K562 (cell line): ENCODE data around the gene PPM1H. TPM values are rescaled to one million over a fixed set of nuclear protein-coding genes. Genes with fewer than 3 reads are reported as not detected.

ENCODE experiments used
- ATAC-seq: fragments of 200-7000 bp; cut with Tn5 transposase; 3 replicates; pipeline ENCODE4 v1.9.1; 2020; ENCODE audit warnings: moderate library complexity
- BruUV-seq: library from RNA; stranded (reverse); fragments of 400-500 nt; replicated peaks from 2 replicates; lab custom pipeline; 2021; lab: Mats Ljungman, UMichigan
- CTCF ChIA-PET: fragments of 300-600 bp; formaldehyde crosslinking; extraction: SDS; loops from one replicate; lab custom pipeline; 2021; ENCODE audit warnings: low intra/inter-chr PET ratio; lab: Yijun Ruan, JAX
- POLR2A ChIA-PET: fragments of 300-600, 350-650 bp; sonication (Branson Sonifier 250); formaldehyde crosslinking; extraction: SDS; loops from one replicate; lab custom pipeline; 2021; ENCODE audit warnings: antibody characterized with exemption, inconsistent platforms; lab: Yijun Ruan, JAX
- DNase-seq, 4 experiments: peaks; one replicate each; pipeline versions ENCODE4 v3.0.0 to v3.0.0-alpha.2; 2011 to 2018; ENCODE audit warnings: low spot score in 3 of 4, mixed read lengths in 3 of 4; ENCODE audit errors: extremely low read depth in 1 of 4
- FAIRE-seq: peaks from 2 replicates; lab custom pipeline; 2011; peaks lifted over from hg19 to GRCh38; lab: Jason Lieb, UNC
- H2AFZ ChIP-seq: 2 replicates; pipeline ENCODE4 v1.6.0; 2011; ENCODE audit warnings: low read depth, low read length, control low read depth, inconsistent platforms
- H3K27ac ChIP-seq: fragments of 200-600 bp; 3 replicates; pipeline ENCODE4 v1.8.0; 2011; ENCODE audit warnings: low read depth, mild to moderate bottlenecking, control low read depth, inconsistent platforms, low read length, moderate library complexity, mixed read lengths; ENCODE audit errors: extremely low read depth
- H3K27me3 ChIP-seq, 2 experiments: fragments of 300-600 bp in 1 of 2; 2 replicates in 1 of 2; 3 replicates in 1 of 2; pipeline versions ENCODE4 v1.6.0 to v1.8.0; 2011; ENCODE audit warnings: inconsistent platforms in 2 of 2, low read length in 2 of 2, mild to moderate bottlenecking in 1 of 2, mixed read lengths in 1 of 2, moderate library complexity in 1 of 2; ENCODE audit not compliant: control insufficient read depth in 2 of 2, insufficient read depth in 2 of 2
- H3K36me3 ChIP-seq: fragments of 300-600 bp; 3 replicates; pipeline ENCODE4 v1.8.0; 2011; ENCODE audit warnings: mild to moderate bottlenecking, low read length, inconsistent platforms; ENCODE audit not compliant: control insufficient read depth, insufficient read depth
- H3K4me1 ChIP-seq, 2 experiments: fragments of 200-600 bp in 1 of 2; replicated peaks in 1 of 2; 2 replicates in 1 of 2; 3 replicates in 1 of 2; pipeline versions ENCODE4 v1.5.1 to v1.8.0; 2011; ENCODE audit warnings: inconsistent platforms in 2 of 2, low read length in 2 of 2, mild to moderate bottlenecking in 1 of 2, mixed read lengths in 1 of 2, moderate library complexity in 1 of 2; ENCODE audit not compliant: control insufficient read depth in 2 of 2, insufficient read depth in 2 of 2
- H3K4me2 ChIP-seq: 2 replicates; pipeline ENCODE4 v1.6.1; 2011; ENCODE audit warnings: low read length, control low read depth, inconsistent platforms, mixed read lengths; ENCODE audit not compliant: insufficient read depth
- H3K4me3 ChIP-seq: fragments of 200-600 bp; sonication (generic), shearing (Covaris generic); 2 replicates; pipeline ENCODE4 v1.5.1; 2016; ENCODE audit warnings: control low read depth, inconsistent platforms
- H3K79me2 ChIP-seq: fragments of 200-600 bp; 3 replicates; pipeline ENCODE4 v1.8.0; 2011; ENCODE audit warnings: low read length, inconsistent platforms; ENCODE audit not compliant: control insufficient read depth, insufficient read depth
- H3K9ac ChIP-seq, 2 experiments: 2 replicates each; pipeline versions ENCODE4 v1.6.0 to v1.6.1; 2011; ENCODE audit warnings: low read depth in 2 of 2, low read length in 2 of 2, control low read depth in 1 of 2, inconsistent platforms in 1 of 2, mild to moderate bottlenecking in 1 of 2, mixed read lengths in 1 of 2; ENCODE audit not compliant: insufficient read depth in 1 of 2
- H3K9me1 ChIP-seq: one replicate; pipeline ENCODE4 v1.6.0; 2011; ENCODE audit warnings: inconsistent platforms, mild to moderate bottlenecking, low read length, moderate library complexity; ENCODE audit not compliant: control insufficient read depth, insufficient read depth
- H3K9me3 ChIP-seq: replicated peaks from 2 replicates; pipeline ENCODE4 v1.5.1; 2011; ENCODE audit warnings: low read depth, low read length, inconsistent platforms; ENCODE audit not compliant: control insufficient read depth, insufficient read depth
- H4K20me1 ChIP-seq: replicated peaks from 2 replicates; pipeline ENCODE4 v1.6.1; 2011; ENCODE audit warnings: low read length, inconsistent platforms, mixed read lengths; ENCODE audit not compliant: control insufficient read depth, insufficient read depth
- BRD4 ChIP-seq: fragments of 200-600 bp; sonication (generic); IDR thresholded peaks from 2 replicates; pipeline ENCODE4 v1.6.1; 2017; ENCODE audit warnings: inconsistent platforms
- CBFB ChIP-seq: sonication (generic); formaldehyde crosslinking; IDR thresholded peaks from 2 replicates; pipeline ENCODE4 v1.4.0; 2020; ENCODE audit warnings: mild to moderate bottlenecking, missing genetic modification reagents
- CHAMP1 ChIP-seq: fragments of 450-650 bp; IDR thresholded peaks from 2 replicates; pipeline ENCODE4 v1.6.1; 2016; ENCODE audit warnings: mild to moderate bottlenecking
- CHCHD3 ChIP-seq: fragments of 250-450 bp; sonication (Bioruptor Pico); IDR thresholded peaks from 2 replicates; pipeline ENCODE4 v2.1.2; 2022; ENCODE audit warnings: mild to moderate bottlenecking
- E2F5 ChIP-seq: sonication (generic); formaldehyde crosslinking; IDR thresholded peaks from 2 replicates; pipeline ENCODE4 v1.8.0; 2022; ENCODE audit warnings: mild to moderate bottlenecking, missing genetic modification reagents
- HDAC6 ChIP-seq: IDR thresholded peaks from 2 replicates; pipeline ENCODE4 v1.6.1; 2012; ENCODE audit warnings: low read depth, mild to moderate bottlenecking, control low read depth, inconsistent platforms, low read length, moderate library complexity
- ID3 ChIP-seq, 2 experiments: fragments of 250-450 bp in 1 of 2; fragments of 450-650 bp in 1 of 2; sonication (Bioruptor Pico) in 1 of 2; IDR thresholded peaks; 2 replicates each; pipeline versions ENCODE4 v1.6.1 to v1.8.0; 2016 to 2021; ENCODE audit warnings: mild to moderate bottlenecking in 2 of 2, moderate library complexity in 2 of 2, missing compliant biosample characterization in 1 of 2, missing genetic modification characterization in 1 of 2
- KLF16 ChIP-seq: IDR thresholded peaks from 2 replicates; pipeline ENCODE4 v1.6.1; 2016; ENCODE audit warnings: antibody characterized with exemption
- RBBP5 ChIP-seq: fragments of 200-600 bp; sonication (generic); IDR thresholded peaks from 2 replicates; pipeline ENCODE4 v1.6.1; 2012; ENCODE audit warnings: borderline replicate concordance, mild to moderate bottlenecking, low read length, control low read depth, inconsistent platforms; ENCODE audit not compliant: insufficient read depth, poor library complexity, severe bottlenecking
- RERE ChIP-seq: sonication (generic); formaldehyde crosslinking; IDR thresholded peaks from 2 replicates; pipeline ENCODE4 v1.8.0; 2023; ENCODE audit warnings: missing genetic modification reagents, mild to moderate bottlenecking, borderline replicate concordance
- TAF15 ChIP-seq: fragments of 200-400 bp; formaldehyde crosslinking; IDR thresholded peaks from 2 replicates; pipeline ENCODE4 v1.6.1; 2017; ENCODE audit warnings: mild to moderate bottlenecking, low read depth, low read length, moderate library complexity
- ZNF668 ChIP-seq: fragments of 250-450 bp; sonication (Bioruptor Pico); IDR thresholded peaks from 2 replicates; pipeline ENCODE4 v1.8.0; 2022; ENCODE audit warnings: mild to moderate bottlenecking, inconsistent platforms
- WGBS: fragments of 100-300 bp; shearing (Covaris generic); methylation state at CpG from one replicate; pipeline ENCODE4 v1.1.6; 2016; ENCODE audit warnings: low coverage, mixed read lengths; ENCODE audit not compliant: insufficient coverage; ENCODE audit errors: missing lambda C conversion rate; 5-methylcytosine and 5-hydroxymethylcytosine counted together
- in situ Hi-C: fragments of 300-500 bp; cut with MboI; formaldehyde crosslinking; loops from 4 replicates; pipeline ENCODE4 v1.15.0; 2018; ENCODE audit warnings: inconsistent platforms, mixed read lengths
- intact Hi-C: fragments of 100-400 bp; cut with micrococcal nuclease; formaldehyde crosslinking; loops from 2 replicates; pipeline ENCODE4 v1.14.2; 2022
- polyA plus RNA-seq, 8 experiments: library from polyadenylated mRNA; depleted of rRNA in 4 of 8; stranded (reverse) in 5 of 8; unstranded in 3 of 8; fragments of >200 nt; fragmentation: Nextera tagmentation in 2 of 8; fragmentation: Illumina TruSeq in 1 of 8; extraction: Ambion mirVana in 2 of 8; extraction: Trizol in 1 of 8; gene quantifications; 2 replicates each; pipeline versions ENCODE4 v1.2.1 to v1.2.3, GENCODE V29; 2011 to 2014; ENCODE audit warnings: inconsistent platforms in 1 of 8, missing spikeins in 1 of 8
- total RNA-seq, 7 experiments: library from RNA; depleted of rRNA in 6 of 7; stranded (reverse); fragments of >200 nt in 6 of 7; fragmentation: Illumina TruSeq in 2 of 7; extraction: Trizol in 2 of 7; gene quantifications; 2 replicates each; pipeline versions ENCODE4 v1.2.1 to v1.2.3, GENCODE V29; 2011 to 2021; ENCODE audit warnings: low replicate concordance in 1 of 7

Gene PPM1H
- total and polyA plus RNA-seq, 9 of the 15 experiments (the other 6 are each of a cell fraction or from before 2014, with no cell fraction given), result 5.3 to 29.3 (median 11.3) TPM

- no peak for TF ChIP-seq ID3 (CRISPR knock-in tag; IDR thresholded peaks at IDR 0.05)
- TF ChIP-seq ID3 (tag; IDR thresholded peaks at IDR 0.05), result no peak
- TF ChIP-seq CHCHD3 (CRISPR knock-in tag), result no peak
These were observed 180.2 kb downstream of the PPM1H start (continued) for GRCh38 chr12:62754706-62755105.

GRCh38 chr12:62751810-62752155, 183.2 kb downstream of the PPM1H start:
- Histone ChIP-seq H3K79me2 (no peaks in the 10 kb centered on the region), H3K4me2 (no peak overlapping the region), H3K9me1 (no peaks in the 10 kb centered on the region), H3K9ac (no peak overlapping the region), H3K27me3 (no peaks in the 10 kb centered on the region), H3K36me3 (no peaks in the 10 kb centered on the region), H3K27ac (no peak overlapping the region), H3K4me3 (no peak overlapping the region), H4K20me1 (no peaks in the 10 kb centered on the region), H3K9me3 (no peaks in the 10 kb centered on the region), H2AFZ (no peak overlapping the region), H3K4me1 (no peaks in the 10 kb centered on the region)
- in situ Hi-C loops (no loop called here), intact Hi-C loops (no loop called here)
- FAIRE-seq (no peak), DNase-seq (no peak), ATAC-seq (no peak)
- no TSS peak for BruUV-seq
- CTCF ChIA-PET, result no interaction called here
- WGBS, result 60% methylated on average over 2 of the region's 2 CpGs
- POLR2A ChIA-PET, result no interaction called here
- TF ChIP-seq RBBP5 (no peak), KLF16 (no peak), HDAC6 (no peak), TAF15 (no peak), E2F5 (CRISPR knock-in tag) (no peak), BRD4 (no peak), ZNF668 (CRISPR knock-in tag) (no peak), CBFB (no peak), CHAMP1 (no peak), RERE (CRISPR knock-in tag) (no peak)
